RWPE2 (cell line): ENCODE results near the gene ELOVL7.
"Not testable (repeated sequence)": the region's sequence is repeated elsewhere in the genome, so short reads cannot be mapped to it uniquely, and the experiment has no call there.

Experiments
- ATAC-seq: fragments of 200-7000 bp; cut with Tn5 transposase; 3 replicates; pipeline ENCODE4 v1.9.1; 2021; ENCODE audit warnings: low read depth
- DNase-seq: peaks from one replicate; pipeline ENCODE4 v3.0.0-alpha.2; 2020; ENCODE audit warnings: low spot score
- H3K27ac ChIP-seq: fragments of 450-650 bp; 2 replicates; pipeline ENCODE4 v1.5.1; 2017; ENCODE audit warnings: mild to moderate bottlenecking; ENCODE audit not compliant: poor library complexity, severe bottlenecking
- H3K27me3 ChIP-seq: fragments of 250-450 bp; sonication (Bioruptor Pico); 2 replicates; pipeline ENCODE4 v1.5.1; 2021; ENCODE audit warnings: mild to moderate bottlenecking, moderate library complexity; ENCODE audit not compliant: insufficient read depth, poor library complexity, severe bottlenecking
- H3K36me3 ChIP-seq: fragments of 250-450 bp; sonication (Bioruptor Pico); 2 replicates; pipeline ENCODE4 v1.5.1; 2020; ENCODE audit warnings: low read depth, mild to moderate bottlenecking, moderate library complexity
- H3K4me1 ChIP-seq: fragments of 250-450 bp; sonication (Bioruptor Pico); 2 replicates; pipeline ENCODE4 v1.5.1; 2021; ENCODE audit warnings: mild to moderate bottlenecking, moderate library complexity; ENCODE audit not compliant: insufficient read depth, poor library complexity, severe bottlenecking
- H3K4me3 ChIP-seq: fragments of 250-450 bp; sonication (Bioruptor Pico); 2 replicates; pipeline ENCODE4 v1.5.1; 2021; ENCODE audit warnings: mild to moderate bottlenecking, moderate library complexity; ENCODE audit not compliant: severe bottlenecking
- H3K9me3 ChIP-seq: fragments of 250-450 bp; sonication (Bioruptor Pico); 2 replicates; pipeline ENCODE4 v1.5.1; 2021; ENCODE audit warnings: mild to moderate bottlenecking, moderate library complexity; ENCODE audit not compliant: severe bottlenecking
- TF ChIP-seq, protein P1 (sequence below): fragments of 450-650 bp; IDR thresholded peaks from one replicate; pipeline ENCODE4 v1.5.1; 2017; ENCODE audit warnings: mild to moderate bottlenecking, moderate library complexity; ENCODE audit not compliant: poor library complexity, severe bottlenecking

The ELOVL7 gene

DNA sequence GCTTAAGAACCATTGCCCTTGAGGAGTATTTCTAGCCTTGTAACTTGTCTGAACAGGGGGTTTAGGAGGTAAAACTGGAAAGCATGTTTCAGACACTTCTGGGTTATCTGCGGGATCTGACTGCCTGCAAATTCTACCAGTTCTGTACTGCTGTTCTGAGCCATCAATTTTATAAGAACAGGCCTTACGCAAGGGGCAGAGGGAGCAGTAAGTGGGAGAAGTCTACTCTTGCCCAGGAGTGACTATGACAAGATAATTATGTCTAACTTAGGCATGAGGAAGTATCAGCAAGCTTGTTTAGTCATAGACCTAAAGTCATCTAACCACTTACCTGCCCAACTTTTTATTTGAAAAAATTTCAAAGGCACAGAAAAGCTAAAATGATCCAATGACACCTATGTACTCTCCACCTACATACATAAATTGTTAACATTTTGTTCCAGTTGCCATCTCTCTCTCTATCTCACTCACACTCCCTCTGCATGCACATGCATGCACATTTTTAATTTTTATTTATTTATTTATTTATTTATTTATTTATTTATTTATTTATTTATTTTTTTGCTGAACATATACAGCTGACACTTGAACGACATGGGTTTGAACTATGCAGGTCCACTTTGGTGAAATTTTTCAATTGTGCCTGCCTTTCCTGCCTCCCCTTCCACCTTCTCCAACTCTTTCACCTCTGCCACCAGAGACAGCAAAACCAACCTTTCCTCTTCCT is 125.7 kb downstream of the ELOVL7 start:
- peak; percentile 97 for ATAC-seq
- no peaks in the 10 kb centered on the region for H3K9me3 ChIP-seq
- TF ChIP-seq, protein P1, sequence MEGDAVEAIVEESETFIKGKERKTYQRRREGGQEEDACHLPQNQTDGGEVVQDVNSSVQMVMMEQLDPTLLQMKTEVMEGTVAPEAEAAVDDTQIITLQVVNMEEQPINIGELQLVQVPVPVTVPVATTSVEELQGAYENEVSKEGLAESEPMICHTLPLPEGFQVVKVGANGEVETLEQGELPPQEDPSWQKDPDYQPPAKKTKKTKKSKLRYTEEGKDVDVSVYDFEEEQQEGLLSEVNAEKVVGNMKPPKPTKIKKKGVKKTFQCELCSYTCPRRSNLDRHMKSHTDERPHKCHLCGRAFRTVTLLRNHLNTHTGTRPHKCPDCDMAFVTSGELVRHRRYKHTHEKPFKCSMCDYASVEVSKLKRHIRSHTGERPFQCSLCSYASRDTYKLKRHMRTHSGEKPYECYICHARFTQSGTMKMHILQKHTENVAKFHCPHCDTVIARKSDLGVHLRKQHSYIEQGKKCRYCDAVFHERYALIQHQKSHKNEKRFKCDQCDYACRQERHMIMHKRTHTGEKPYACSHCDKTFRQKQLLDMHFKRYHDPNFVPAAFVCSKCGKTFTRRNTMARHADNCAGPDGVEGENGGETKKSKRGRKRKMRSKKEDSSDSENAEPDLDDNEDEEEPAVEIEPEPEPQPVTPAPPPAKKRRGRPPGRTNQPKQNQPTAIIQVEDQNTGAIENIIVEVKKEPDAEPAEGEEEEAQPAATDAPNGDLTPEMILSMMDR: no peak
- peaks cover 13% of the 10 kb centered on the region for H3K4me1 ChIP-seq
- no peaks in the 10 kb centered on the region for H3K27me3 ChIP-seq
- no peak overlapping the region for H3K4me3 ChIP-seq
- H3K27ac ChIP-seq: peak overlapping the region; percentile 64
- DNase-seq: no peak
- no peaks in the 10 kb centered on the region for H3K36me3 ChIP-seq

DNA sequence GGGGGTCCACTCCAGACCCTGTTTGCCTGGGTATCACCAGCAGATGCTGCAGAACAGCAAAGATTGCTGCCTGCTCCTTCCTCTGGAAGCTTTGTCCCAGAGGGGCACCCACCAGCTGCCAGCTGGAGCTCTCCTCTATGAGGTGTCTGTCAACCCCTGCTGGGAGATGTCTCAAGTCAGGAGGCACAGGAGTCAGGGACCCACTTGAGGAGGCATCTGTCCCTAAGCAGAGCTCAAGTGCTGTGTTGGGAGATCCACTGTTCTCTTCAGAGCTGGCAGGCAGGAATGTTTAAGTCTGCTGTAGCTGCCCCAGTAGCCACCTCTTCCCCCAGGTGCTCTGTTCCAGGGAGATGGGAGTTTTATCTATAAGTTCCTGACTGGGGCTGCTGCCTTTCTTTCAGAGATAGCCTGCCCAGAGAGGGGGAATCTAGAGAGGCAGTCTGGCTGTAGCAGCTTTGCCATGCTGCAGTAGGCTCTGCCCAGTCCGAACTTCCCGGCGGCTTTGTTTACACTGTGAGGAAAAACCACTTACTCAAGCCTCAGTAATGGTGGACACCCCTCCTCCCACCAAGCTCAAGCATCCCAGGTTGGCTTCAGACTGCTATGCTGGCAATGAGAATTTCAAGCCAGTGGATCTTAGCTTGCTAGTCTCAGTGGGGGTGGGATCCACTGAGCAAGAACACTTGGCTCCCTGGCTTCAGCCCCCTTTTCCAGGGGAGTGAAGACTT is 128.7 kb downstream of the ELOVL7 start:
- not testable (repeated sequence) for H3K4me3 ChIP-seq, ATAC-seq, H3K9me3 ChIP-seq, H3K36me3 ChIP-seq, H3K27ac ChIP-seq, H3K27me3 ChIP-seq, DNase-seq
- H3K4me1 ChIP-seq: peaks cover 13% of the 10 kb centered on the region

DNA sequence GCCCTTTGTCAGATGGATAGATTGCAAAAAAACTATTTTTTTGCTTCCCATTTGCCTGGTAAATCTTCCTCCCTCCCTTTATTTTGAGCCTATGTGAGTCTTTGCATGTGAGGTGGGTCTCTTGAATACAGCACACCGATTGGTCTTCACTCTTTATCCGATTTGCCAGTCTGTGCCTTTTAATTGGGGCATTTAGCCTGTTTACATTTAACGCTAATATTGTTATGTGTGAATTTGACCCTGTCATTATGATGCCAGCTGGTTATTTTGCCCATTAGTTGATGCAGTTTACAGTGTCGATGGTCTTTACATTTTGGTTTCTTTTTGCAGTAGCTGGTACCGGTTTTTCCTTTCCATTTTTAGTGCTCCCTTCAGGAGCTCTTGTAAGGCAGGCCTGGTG is 131.1 kb downstream of the ELOVL7 start:
- H3K27me3 ChIP-seq: no peaks in the 10 kb centered on the region
- TF ChIP-seq, protein P1: no peak
- peaks cover 2% of the 10 kb centered on the region for H3K9me3 ChIP-seq
- H3K27ac ChIP-seq: no peak overlapping the region
- DNase-seq (no peak), ATAC-seq (no peak)
- H3K36me3 ChIP-seq: no peaks in the 10 kb centered on the region
- peaks cover 7% of the 10 kb centered on the region for H3K4me1 ChIP-seq
- no peak overlapping the region for H3K4me3 ChIP-seq

DNA sequence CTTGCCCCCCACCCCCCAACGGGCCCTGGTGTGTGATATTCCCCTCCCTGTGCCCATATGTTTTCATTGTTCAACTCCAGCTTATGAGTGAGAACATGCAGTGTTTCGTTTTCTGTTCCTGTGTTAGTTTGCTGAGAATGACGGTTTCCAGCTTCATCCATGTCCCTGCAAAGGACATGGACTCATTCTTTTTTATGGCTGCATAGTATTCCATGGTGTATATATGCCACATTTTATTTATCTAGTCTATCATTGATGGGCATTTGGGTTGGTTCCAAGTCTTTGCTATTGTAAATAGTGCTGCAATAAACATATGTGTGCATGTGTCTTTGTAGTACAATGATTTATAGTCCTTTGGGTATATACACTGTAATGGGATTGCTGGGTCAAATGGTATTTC is 132.2 kb downstream of the ELOVL7 start:
- ATAC-seq, H3K27me3 ChIP-seq, H3K4me3 ChIP-seq, DNase-seq, H3K36me3 ChIP-seq, H3K27ac ChIP-seq, H3K9me3 ChIP-seq, H3K4me1 ChIP-seq: not testable (repeated sequence)

DNA sequence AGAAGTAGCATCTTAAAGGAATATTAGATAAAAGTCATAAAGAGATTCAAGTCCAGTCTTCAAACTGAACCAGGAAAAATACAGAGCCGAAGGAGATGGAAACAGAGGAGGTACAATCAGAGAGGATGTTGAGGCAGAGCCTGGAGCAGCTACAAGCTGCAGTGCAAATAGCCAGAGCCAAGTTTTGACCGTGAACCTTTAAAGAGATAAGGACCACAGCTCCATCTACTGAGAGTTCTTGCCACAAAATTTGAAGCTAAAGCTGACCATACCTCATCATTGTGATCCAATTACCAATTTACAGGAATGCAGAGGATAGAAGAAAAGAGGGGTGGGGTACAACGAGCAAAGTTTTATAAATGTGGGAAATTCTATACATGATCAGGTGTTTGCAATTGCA is 133.7 kb downstream of the ELOVL7 start:
- TF ChIP-seq, protein P1: peak; percentile 11
- Histone ChIP-seq H3K9me3 (peaks cover 2% of the 10 kb centered on the region), H3K27me3 (no peaks in the 10 kb centered on the region), H3K36me3 (no peaks in the 10 kb centered on the region), H3K4me1 (no peaks in the 10 kb centered on the region), H3K27ac (no peak overlapping the region), H3K4me3 (no peak overlapping the region)
- DNase-seq (no peak), ATAC-seq (no peak)
